OCI-LY3 (cell line): Measurements from ENCODE around the gene PROM1.

Experiments
- EZH2phosphoT487 ChIP-seq: fragments of 200-600 bp; shearing (Covaris generic); IDR thresholded peaks from 2 replicates; pipeline ENCODE4 v1.6.1; 2018; ENCODE audit warnings: antibody characterized with exemption, mixed run types, low read depth
- TF ChIP-seq, protein P1 (sequence below): fragments of 200-600, 300-600 bp; sonication (generic); IDR thresholded peaks from 2 replicates; pipeline ENCODE4 v1.5.1; 2014; ENCODE audit warnings: antibody characterized with exemption, low read length, low read depth

DNA sequence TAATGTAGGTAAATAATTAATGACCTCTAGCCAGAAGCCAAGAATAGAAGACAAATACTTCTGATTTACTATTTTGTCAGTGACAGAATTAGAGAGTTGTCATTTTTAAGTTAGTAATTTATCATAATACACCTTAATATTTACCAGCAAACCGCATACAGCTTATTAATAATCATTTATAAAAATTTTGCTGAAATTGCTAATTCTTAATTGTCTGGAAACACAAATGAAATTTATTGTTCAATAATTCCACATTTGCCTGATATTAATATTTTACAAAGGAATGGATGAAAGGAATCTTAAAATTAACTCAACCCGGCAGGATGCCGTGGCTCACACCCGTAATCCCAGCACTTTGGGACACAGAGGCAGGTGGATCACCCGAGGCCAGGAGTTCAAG, 44.7 kb downstream of the PROM1 start:
- TF ChIP-seq, protein P1, sequence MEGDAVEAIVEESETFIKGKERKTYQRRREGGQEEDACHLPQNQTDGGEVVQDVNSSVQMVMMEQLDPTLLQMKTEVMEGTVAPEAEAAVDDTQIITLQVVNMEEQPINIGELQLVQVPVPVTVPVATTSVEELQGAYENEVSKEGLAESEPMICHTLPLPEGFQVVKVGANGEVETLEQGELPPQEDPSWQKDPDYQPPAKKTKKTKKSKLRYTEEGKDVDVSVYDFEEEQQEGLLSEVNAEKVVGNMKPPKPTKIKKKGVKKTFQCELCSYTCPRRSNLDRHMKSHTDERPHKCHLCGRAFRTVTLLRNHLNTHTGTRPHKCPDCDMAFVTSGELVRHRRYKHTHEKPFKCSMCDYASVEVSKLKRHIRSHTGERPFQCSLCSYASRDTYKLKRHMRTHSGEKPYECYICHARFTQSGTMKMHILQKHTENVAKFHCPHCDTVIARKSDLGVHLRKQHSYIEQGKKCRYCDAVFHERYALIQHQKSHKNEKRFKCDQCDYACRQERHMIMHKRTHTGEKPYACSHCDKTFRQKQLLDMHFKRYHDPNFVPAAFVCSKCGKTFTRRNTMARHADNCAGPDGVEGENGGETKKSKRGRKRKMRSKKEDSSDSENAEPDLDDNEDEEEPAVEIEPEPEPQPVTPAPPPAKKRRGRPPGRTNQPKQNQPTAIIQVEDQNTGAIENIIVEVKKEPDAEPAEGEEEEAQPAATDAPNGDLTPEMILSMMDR: no peak
- TF ChIP-seq EZH2phosphoT487: no peak
